ENCODE measurements around the gene FAM167B.

The FAM167B gene

GRCh38 chr1:32247983-32248889, 1.2 kb downstream of the FAM167B start:
- Histone ChIP-seq H3K4me1 (peaks cover 0 to 27% (median 18%) of the 10 kb centered on the region in 4 donors), H3K27me3 (no peaks in the 10 kb centered on the region), H3K4me3 (no peak overlapping the region), H3K9me3 (no peaks in the 10 kb centered on the region), H3K27ac (no peak overlapping the region), H3K36me3 (no peaks in the 10 kb centered on the region)
- TF ChIP-seq CTCF (IDR thresholded peaks at IDR 0.05) = peak; percentile 67 to 81
- DNase-seq = peak; percentile 89 to 90
- intact Hi-C loops (cut with DNase I; ENCODE audit: low total_unique reads) = no loop called here

GRCh38 chr1:32249831-32250525, 3.0 kb downstream of the FAM167B start:
- H3K36me3 ChIP-seq = no peaks in the 10 kb centered on the region
- no peak for TF ChIP-seq CTCF (IDR thresholded peaks at IDR 0.05)
- no peaks in the 10 kb centered on the region for H3K9me3 ChIP-seq
- no peak for DNase-seq
- no peaks in the 10 kb centered on the region for H3K27me3 ChIP-seq
- H3K4me1 ChIP-seq = peaks cover 0 to 27% (median 18%) of the 10 kb centered on the region in 4 donors
- intact Hi-C loops (cut with DNase I; ENCODE audit: low total_unique reads) = no loop called here
- H3K27ac ChIP-seq = no peak overlapping the region
- no peak overlapping the region for H3K4me3 ChIP-seq

- Histone ChIP-seq H3K27me3 (no peaks in the 10 kb centered on the region), H3K27ac (no peak within 1 kb of the TSS), H3K36me3 (no peaks in the 10 kb centered on the region), H3K9me3 (no peaks in the 10 kb centered on the region), H3K4me1 (peaks cover 0 to 27% (median 18%) of the 10 kb centered on the region in 4 donors), H3K4me3 (no peak within 1 kb of the TSS)
- TF ChIP-seq CTCF (IDR thresholded peaks at IDR 0.05) = no peak
- intact Hi-C loops (cut with DNase I; ENCODE audit: low total_unique reads) = no loop called here
- no peak for DNase-seq
Observed at GRCh38 chr1:32250893-32251716, 4.1 kb downstream of the FAM167B start, which contains the start of gene LCK. Gene LCK (plus strand): TSS chr1:32251265. CDS start chr1:32274330, 23,065 bp downstream.

GRCh38 chr1:32255072-32256071, 8.3 kb downstream of the FAM167B start:
- Histone ChIP-seq H3K4me3 (no peak overlapping the region), H3K27me3 (peaks cover 0 to 7% of the 10 kb centered on the region in 2 donors), H3K27ac (no peak overlapping the region), H3K4me1 (no peaks in the 10 kb centered on the region), H3K36me3 (no peaks in the 10 kb centered on the region), H3K9me3 (no peaks in the 10 kb centered on the region)
- intact Hi-C loops (cut with DNase I; ENCODE audit: low total_unique reads) = no loop called here
- no peak for TF ChIP-seq CTCF (IDR thresholded peaks at IDR 0.05)
- DNase-seq = no peak
